MM.1S (cell line): ENCODE data around the gene FOSB.

ENCODE experiments used
- EZH2phosphoT487 ChIP-seq: fragments of 300-600 bp; sonication (generic); IDR thresholded peaks from 2 replicates; pipeline ENCODE4 v1.6.1; 2018; ENCODE audit warnings: antibody characterized with exemption, low read length
- TF ChIP-seq, protein P1 (sequence below): fragments of 300-600 bp; sonication (generic); IDR thresholded peaks from 2 replicates; pipeline ENCODE4 v1.5.1; 2016; ENCODE audit warnings: antibody characterized with exemption, low read length, mixed read lengths

DNA sequence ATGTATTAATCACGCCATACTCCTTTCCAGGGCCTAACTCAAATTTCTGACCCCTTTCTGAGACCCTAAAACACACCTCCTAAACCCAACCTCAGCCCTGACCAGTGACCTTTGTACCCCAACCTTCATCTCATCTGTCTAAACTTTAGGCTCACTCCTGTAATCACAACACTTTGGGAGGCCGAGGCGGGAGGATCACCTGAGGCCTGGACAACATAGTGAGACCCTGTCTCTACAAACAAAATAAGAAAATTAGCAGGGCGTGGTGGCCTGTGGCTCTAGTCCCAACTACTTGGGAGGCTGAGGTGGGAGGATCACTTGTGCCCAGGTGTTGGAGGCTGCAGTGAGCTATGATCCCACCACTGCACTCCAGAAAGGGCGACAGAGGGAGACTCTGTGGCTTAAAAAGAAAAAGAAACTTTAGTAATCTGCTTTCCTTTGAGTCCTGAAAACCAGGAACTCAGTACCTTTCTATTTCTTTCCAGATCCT is 24.4 kb downstream of the FOSB start:
- TF ChIP-seq, protein P1, sequence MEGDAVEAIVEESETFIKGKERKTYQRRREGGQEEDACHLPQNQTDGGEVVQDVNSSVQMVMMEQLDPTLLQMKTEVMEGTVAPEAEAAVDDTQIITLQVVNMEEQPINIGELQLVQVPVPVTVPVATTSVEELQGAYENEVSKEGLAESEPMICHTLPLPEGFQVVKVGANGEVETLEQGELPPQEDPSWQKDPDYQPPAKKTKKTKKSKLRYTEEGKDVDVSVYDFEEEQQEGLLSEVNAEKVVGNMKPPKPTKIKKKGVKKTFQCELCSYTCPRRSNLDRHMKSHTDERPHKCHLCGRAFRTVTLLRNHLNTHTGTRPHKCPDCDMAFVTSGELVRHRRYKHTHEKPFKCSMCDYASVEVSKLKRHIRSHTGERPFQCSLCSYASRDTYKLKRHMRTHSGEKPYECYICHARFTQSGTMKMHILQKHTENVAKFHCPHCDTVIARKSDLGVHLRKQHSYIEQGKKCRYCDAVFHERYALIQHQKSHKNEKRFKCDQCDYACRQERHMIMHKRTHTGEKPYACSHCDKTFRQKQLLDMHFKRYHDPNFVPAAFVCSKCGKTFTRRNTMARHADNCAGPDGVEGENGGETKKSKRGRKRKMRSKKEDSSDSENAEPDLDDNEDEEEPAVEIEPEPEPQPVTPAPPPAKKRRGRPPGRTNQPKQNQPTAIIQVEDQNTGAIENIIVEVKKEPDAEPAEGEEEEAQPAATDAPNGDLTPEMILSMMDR = no peak
- no peak for TF ChIP-seq EZH2phosphoT487
